Measurements from ENCODE around the gene SCN10A.

SCN10A gene

GRCh38 chr3:38823722-38824121, 7.7 kb upstream of the SCN10A start (continued):
- TF ChIP-seq POU6F1 (CRISPR knock-in tag; IDR thresholded peaks at IDR 0.05; ENCODE audit: borderline replicate concordance, low read depth) (no peak), ARNTL (CRISPR knock-in tag; IDR thresholded peaks at IDR 0.05; ENCODE audit: borderline replicate concordance, low read depth) (no peak), RARB (CRISPR knock-in tag; IDR thresholded peaks at IDR 0.05) (no peak)

- no peak for ATAC-seq
- TF ChIP-seq GLIS3 (CRISPR knock-in tag; IDR thresholded peaks at IDR 0.05) (no peak), POU6F1 (CRISPR knock-in tag; IDR thresholded peaks at IDR 0.05; ENCODE audit: borderline replicate concordance, low read depth) (no peak), PPARA (CRISPR knock-in tag; IDR thresholded peaks at IDR 0.05; ENCODE audit: borderline replicate concordance) (no peak), ARNTL (CRISPR knock-in tag; IDR thresholded peaks at IDR 0.05; ENCODE audit: borderline replicate concordance, low read depth) (no peak), ZNF8 (CRISPR knock-in tag; IDR thresholded peaks at IDR 0.05) (no peak), ZC3H10 (CRISPR knock-in tag; IDR thresholded peaks at IDR 0.05) (no peak), CSRNP3 (CRISPR knock-in tag; IDR thresholded peaks at IDR 0.05) (no peak), SNAI2 (CRISPR knock-in tag; IDR thresholded peaks at IDR 0.05) (no peak), ISL1 (CRISPR knock-in tag; IDR thresholded peaks at IDR 0.05) (no peak), ZNF70 (CRISPR knock-in tag; IDR thresholded peaks at IDR 0.05) (no peak), OSR1 (CRISPR knock-in tag; IDR thresholded peaks at IDR 0.05) (no peak), ZFP30 (CRISPR knock-in tag; IDR thresholded peaks at IDR 0.05) (no peak), BACH2 (CRISPR knock-in tag; IDR thresholded peaks at IDR 0.05; ENCODE audit: borderline replicate concordance) (no peak), ZFP3 (CRISPR knock-in tag; IDR thresholded peaks at IDR 0.05) (no peak), TCF4 (CRISPR knock-in tag; IDR thresholded peaks at IDR 0.05; ENCODE audit: borderline replicate concordance) (no peak), ESRRG (CRISPR knock-in tag; IDR thresholded peaks at IDR 0.05) (no peak), TOX (CRISPR knock-in tag; IDR thresholded peaks at IDR 0.05; ENCODE audit: borderline replicate concordance) (no peak), RARB (CRISPR knock-in tag; IDR thresholded peaks at IDR 0.05) (no peak)
- TF ChIP-seq, protein P1, sequence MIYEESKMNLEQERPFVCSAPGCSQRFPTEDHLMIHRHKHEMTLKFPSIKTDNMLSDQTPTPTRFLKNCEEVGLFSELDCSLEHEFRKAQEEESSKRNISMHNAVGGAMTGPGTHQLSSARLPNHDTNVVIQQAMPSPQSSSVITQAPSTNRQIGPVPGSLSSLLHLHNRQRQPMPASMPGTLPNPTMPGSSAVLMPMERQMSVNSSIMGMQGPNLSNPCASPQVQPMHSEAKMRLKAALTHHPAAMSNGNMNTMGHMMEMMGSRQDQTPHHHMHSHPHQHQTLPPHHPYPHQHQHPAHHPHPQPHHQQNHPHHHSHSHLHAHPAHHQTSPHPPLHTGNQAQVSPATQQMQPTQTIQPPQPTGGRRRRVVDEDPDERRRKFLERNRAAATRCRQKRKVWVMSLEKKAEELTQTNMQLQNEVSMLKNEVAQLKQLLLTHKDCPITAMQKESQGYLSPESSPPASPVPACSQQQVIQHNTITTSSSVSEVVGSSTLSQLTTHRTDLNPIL (CRISPR knock-in tag; IDR thresholded peaks at IDR 0.05; ENCODE audit: low read depth), result no peak
- TF ChIP-seq, protein P2, sequence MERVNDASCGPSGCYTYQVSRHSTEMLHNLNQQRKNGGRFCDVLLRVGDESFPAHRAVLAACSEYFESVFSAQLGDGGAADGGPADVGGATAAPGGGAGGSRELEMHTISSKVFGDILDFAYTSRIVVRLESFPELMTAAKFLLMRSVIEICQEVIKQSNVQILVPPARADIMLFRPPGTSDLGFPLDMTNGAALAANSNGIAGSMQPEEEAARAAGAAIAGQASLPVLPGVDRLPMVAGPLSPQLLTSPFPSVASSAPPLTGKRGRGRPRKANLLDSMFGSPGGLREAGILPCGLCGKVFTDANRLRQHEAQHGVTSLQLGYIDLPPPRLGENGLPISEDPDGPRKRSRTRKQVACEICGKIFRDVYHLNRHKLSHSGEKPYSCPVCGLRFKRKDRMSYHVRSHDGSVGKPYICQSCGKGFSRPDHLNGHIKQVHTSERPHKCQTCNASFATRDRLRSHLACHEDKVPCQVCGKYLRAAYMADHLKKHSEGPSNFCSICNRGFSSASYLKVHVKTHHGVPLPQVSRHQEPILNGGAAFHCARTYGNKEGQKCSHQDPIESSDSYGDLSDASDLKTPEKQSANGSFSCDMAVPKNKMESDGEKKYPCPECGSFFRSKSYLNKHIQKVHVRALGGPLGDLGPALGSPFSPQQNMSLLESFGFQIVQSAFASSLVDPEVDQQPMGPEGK (CRISPR knock-in tag; IDR thresholded peaks at IDR 0.05; ENCODE audit: borderline replicate concordance), result no peak
These were observed 7.2 kb upstream of the SCN10A start for GRCh38 chr3:38823186-38823585.

GRCh38 chr3:38811822-38812221, 4.2 kb downstream of the SCN10A start:
- no peak for ATAC-seq
- TF ChIP-seq, protein P2 (CRISPR knock-in tag; IDR thresholded peaks at IDR 0.05; ENCODE audit: borderline replicate concordance), result no peak
- no peak for TF ChIP-seq CSRNP3 (CRISPR knock-in tag; IDR thresholded peaks at IDR 0.05)
- TF ChIP-seq GLIS3 (CRISPR knock-in tag; IDR thresholded peaks at IDR 0.05), result no peak
- TF ChIP-seq OSR1 (CRISPR knock-in tag; IDR thresholded peaks at IDR 0.05), result no peak
- no peak for TF ChIP-seq TOX (CRISPR knock-in tag; IDR thresholded peaks at IDR 0.05; ENCODE audit: borderline replicate concordance)
- no peak for TF ChIP-seq ESRRG (CRISPR knock-in tag; IDR thresholded peaks at IDR 0.05)
- TF ChIP-seq ISL1 (CRISPR knock-in tag; IDR thresholded peaks at IDR 0.05), result no peak
- no peak for TF ChIP-seq SNAI2 (CRISPR knock-in tag; IDR thresholded peaks at IDR 0.05)

Data from SK-N-SH treated with all-trans-retinoic acid at 6 μM for 48 hours (cell line).